HL-60 (cell line): ENCODE data around the gene DCN.

ENCODE experiments used
- DNase-seq, 2 experiments: peaks; one replicate each; pipeline ENCODE4 v3.0.0-alpha.2; 2010 to 2020; ENCODE audit warnings: low read depth in 1 of 2, low spot score in 1 of 2
- H3K27ac ChIP-seq: fragments of 250-450 bp; sonication (Bioruptor Pico); replicated peaks from 2 replicates; pipeline ENCODE4 v1.5.1; 2020; ENCODE audit warnings: mild to moderate bottlenecking, moderate library complexity
- H3K27me3 ChIP-seq: fragments of 250-450 bp; sonication (Bioruptor Pico); 2 replicates; pipeline ENCODE4 v1.5.1; 2021; ENCODE audit warnings: mild to moderate bottlenecking, moderate library complexity; ENCODE audit not compliant: insufficient read depth, poor library complexity, severe bottlenecking
- H3K4me3 ChIP-seq: replicated peaks from 2 replicates; pipeline ENCODE4 v1.5.1; 2011; ENCODE audit warnings: mild to moderate bottlenecking, control low read depth, low read length; ENCODE audit not compliant: insufficient read depth
- CTCF ChIP-seq: IDR thresholded peaks from one replicate; pipeline ENCODE4 v1.5.1; 2011; ENCODE audit warnings: low read length, control low read depth, inconsistent platforms; ENCODE audit not compliant: insufficient read depth
- GABPA ChIP-seq: IDR thresholded peaks from 2 replicates; pipeline ENCODE4 v1.6.1; 2012; ENCODE audit warnings: low read depth
- POLR2AphosphoS5 ChIP-seq: IDR thresholded peaks from 2 replicates; pipeline ENCODE4 v1.6.1; 2012; ENCODE audit warnings: low read depth
- REST ChIP-seq: IDR thresholded peaks from 2 replicates; pipeline ENCODE4 v1.6.1; 2012; ENCODE audit warnings: low read depth; ENCODE audit not compliant: insufficient replicate concordance
- SPI1 ChIP-seq: IDR thresholded peaks from 2 replicates; pipeline ENCODE4 v1.6.1; 2012; ENCODE audit warnings: low read depth, mild to moderate bottlenecking, borderline replicate concordance

DCN gene

GRCh38 chr12:91098461-91098860, 84.2 kb downstream of the DCN start:
- no peak for TF ChIP-seq REST
- peak; percentile 65 for TF ChIP-seq SPI1
- no peak for TF ChIP-seq GABPA
- no peak for TF ChIP-seq POLR2AphosphoS5
- TF ChIP-seq CTCF, result no peak
- Histone ChIP-seq H3K4me3 (no peak overlapping the region), H3K27me3 (no peaks in the 10 kb centered on the region), H3K27ac (no peak overlapping the region; the same call in 1 of the 2 replicates)
- no peak for DNase-seq

GRCh38 chr12:91094957-91095356, 87.7 kb downstream of the DCN start:
- Histone ChIP-seq H3K27ac (no peak overlapping the region), H3K27me3 (no peaks in the 10 kb centered on the region), H3K4me3 (no peak overlapping the region)
- no peak for DNase-seq
- TF ChIP-seq CTCF (no peak), GABPA (no peak), REST (no peak), POLR2AphosphoS5 (no peak), SPI1 (no peak)

- DNase-seq, result no peak
- TF ChIP-seq REST (no peak), POLR2AphosphoS5 (no peak), CTCF (no peak), GABPA (no peak)
- Histone ChIP-seq H3K4me3 (no peak overlapping the region), H3K27ac (no peak overlapping the region), H3K27me3 (no peaks in the 10 kb centered on the region)
Observed at GRCh38 chr12:91094032-91094662, 88.5 kb downstream of the DCN start.
